Measurements from ENCODE around the gene TNRC6B.

TNRC6B gene

DNA sequence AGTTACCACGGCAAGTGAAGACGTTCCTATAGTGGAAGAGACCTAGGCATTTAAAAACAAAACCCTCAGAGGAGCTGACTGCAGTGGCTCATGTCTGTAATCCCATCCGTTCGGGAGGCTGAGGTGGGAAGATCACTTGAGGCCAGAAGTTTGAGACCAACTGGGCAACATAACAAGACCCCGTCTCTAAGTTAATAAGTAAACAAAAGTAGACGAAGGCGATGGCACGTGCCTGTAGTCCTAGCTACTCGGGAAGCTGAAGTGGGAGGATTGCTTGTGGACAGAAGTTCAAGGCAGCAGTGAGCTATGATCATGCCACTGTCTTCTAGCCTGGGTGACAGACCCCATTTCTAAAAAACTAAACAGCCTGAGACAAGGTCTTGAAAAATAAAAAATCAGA, 164.8 kb downstream of the TNRC6B start:
- Histone ChIP-seq H3K9me3 (ENCODE audit: insufficient read depth, low read length) (no peaks in the 10 kb centered on the region), H2AFZ (ENCODE audit: low read depth, low read length) (no peak overlapping the region), H3K36me3 (replicated peaks; ENCODE audit: low read depth, low read length) (peaks cover 5% of the 10 kb centered on the region), H3K4me2 (ENCODE audit: low read length) (no peak overlapping the region), H4K20me1 (ENCODE audit: insufficient read depth, low read length) (no peaks in the 10 kb centered on the region), H3K79me2 (ENCODE audit: low read length) (peaks cover 18% of the 10 kb centered on the region), H3K27me3 (ENCODE audit: low read depth, low read length) (peaks cover 13% of the 10 kb centered on the region; the same call in 1 of the 2 replicates), H3K4me3 (ENCODE audit: low read length) (no peak overlapping the region), H3K27ac (ENCODE audit: low read length) (no peak overlapping the region), H3K4me1 (ENCODE audit: low read length) (peaks cover 12% of the 10 kb centered on the region), H3K9ac (ENCODE audit: low read length) (no peak overlapping the region)
- TF ChIP-seq, protein P1, sequence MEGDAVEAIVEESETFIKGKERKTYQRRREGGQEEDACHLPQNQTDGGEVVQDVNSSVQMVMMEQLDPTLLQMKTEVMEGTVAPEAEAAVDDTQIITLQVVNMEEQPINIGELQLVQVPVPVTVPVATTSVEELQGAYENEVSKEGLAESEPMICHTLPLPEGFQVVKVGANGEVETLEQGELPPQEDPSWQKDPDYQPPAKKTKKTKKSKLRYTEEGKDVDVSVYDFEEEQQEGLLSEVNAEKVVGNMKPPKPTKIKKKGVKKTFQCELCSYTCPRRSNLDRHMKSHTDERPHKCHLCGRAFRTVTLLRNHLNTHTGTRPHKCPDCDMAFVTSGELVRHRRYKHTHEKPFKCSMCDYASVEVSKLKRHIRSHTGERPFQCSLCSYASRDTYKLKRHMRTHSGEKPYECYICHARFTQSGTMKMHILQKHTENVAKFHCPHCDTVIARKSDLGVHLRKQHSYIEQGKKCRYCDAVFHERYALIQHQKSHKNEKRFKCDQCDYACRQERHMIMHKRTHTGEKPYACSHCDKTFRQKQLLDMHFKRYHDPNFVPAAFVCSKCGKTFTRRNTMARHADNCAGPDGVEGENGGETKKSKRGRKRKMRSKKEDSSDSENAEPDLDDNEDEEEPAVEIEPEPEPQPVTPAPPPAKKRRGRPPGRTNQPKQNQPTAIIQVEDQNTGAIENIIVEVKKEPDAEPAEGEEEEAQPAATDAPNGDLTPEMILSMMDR (IDR thresholded peaks at IDR 0.05; ENCODE audit: low read depth, low read length) = no peak
- TF ChIP-seq EZH2phosphoT487 (IDR thresholded peaks at IDR 0.05; ENCODE audit: low read depth) = no peak

DNA sequence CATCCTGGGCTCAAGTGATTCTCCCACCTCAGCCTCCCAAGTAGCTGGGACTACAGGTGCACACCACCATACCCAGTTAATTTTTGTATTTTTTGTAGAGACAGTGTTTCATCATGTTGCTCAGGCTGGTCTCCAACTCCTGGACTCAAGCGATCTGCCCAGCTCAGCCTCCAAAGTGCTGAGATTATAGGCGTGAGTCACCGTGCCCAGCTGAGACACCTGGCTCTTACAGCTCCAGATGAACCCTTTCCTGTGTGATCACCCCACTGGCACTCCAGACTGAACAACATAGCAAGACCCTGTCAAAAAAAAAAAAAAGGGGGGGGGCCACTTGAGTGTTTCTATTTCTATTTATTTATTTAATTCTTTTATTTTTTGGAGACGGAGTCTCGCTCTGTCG, 167.5 kb downstream of the TNRC6B start:
- TF ChIP-seq EZH2phosphoT487 (IDR thresholded peaks at IDR 0.05; ENCODE audit: low read depth) = no peak
- TF ChIP-seq, protein P1 (IDR thresholded peaks at IDR 0.05; ENCODE audit: low read depth, low read length) = no peak
- Histone ChIP-seq H3K27me3 (ENCODE audit: low read depth, low read length) (no peaks in the 10 kb centered on the region), H3K36me3 (replicated peaks; ENCODE audit: low read depth, low read length) (peaks cover 12% of the 10 kb centered on the region), H3K9ac (ENCODE audit: low read length) (peak overlapping the region; percentile 85), H3K4me3 (ENCODE audit: low read length) (peak overlapping the region; percentile 91), H3K4me1 (ENCODE audit: low read length) (peaks cover 15% of the 10 kb centered on the region), H2AFZ (ENCODE audit: low read depth, low read length) (no peak overlapping the region), H3K4me2 (ENCODE audit: low read length) (peak overlapping the region; percentile 85), H3K9me3 (ENCODE audit: insufficient read depth, low read length) (no peaks in the 10 kb centered on the region), H4K20me1 (ENCODE audit: insufficient read depth, low read length) (no peaks in the 10 kb centered on the region; the same call in 1 of the 2 replicates), H3K79me2 (ENCODE audit: low read length) (peaks cover 43% of the 10 kb centered on the region), H3K27ac (ENCODE audit: low read length) (peak overlapping the region; percentile 84)

DNA sequence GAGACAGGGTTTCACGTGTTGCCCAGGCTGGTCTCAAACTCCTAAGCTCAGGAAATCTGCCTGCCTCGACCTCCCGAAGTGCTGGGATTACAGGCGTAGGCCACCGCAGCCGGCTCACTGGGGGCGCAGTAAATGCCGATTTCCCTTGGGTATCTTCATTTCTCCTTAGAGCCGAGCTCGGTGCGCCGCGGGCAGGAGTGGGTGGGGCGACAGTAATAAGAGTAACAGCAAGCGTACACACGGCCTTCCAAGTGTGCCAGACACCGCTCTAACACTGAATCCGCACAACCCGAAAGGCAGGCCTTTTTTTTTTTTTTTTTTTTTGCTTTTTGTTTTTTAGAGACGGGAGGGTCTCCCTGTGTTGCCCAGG, 168.1 kb downstream of the TNRC6B start:
- peak overlapping the region; percentile 85 for H3K9ac ChIP-seq (ENCODE audit: low read length)
- H3K79me2 ChIP-seq (ENCODE audit: low read length) = peaks cover 43% of the 10 kb centered on the region
- peak overlapping the region; percentile 53; the same call in 1 of the 2 replicates for H2AFZ ChIP-seq (ENCODE audit: low read depth, low read length)
- H3K9me3 ChIP-seq (ENCODE audit: insufficient read depth, low read length) = no peaks in the 10 kb centered on the region
- peaks cover 15% of the 10 kb centered on the region for H3K4me1 ChIP-seq (ENCODE audit: low read length)
- H3K36me3 ChIP-seq (replicated peaks; ENCODE audit: low read depth, low read length) = peaks cover 17% of the 10 kb centered on the region
- no peaks in the 10 kb centered on the region; the same call in 1 of the 2 replicates for H4K20me1 ChIP-seq (ENCODE audit: insufficient read depth, low read length)
- H3K27ac ChIP-seq (ENCODE audit: low read length) = peak overlapping the region; percentile 84
- TF ChIP-seq, protein P1 (IDR thresholded peaks at IDR 0.05; ENCODE audit: low read depth, low read length) = no peak
- no peak for TF ChIP-seq EZH2phosphoT487 (IDR thresholded peaks at IDR 0.05; ENCODE audit: low read depth)
- H3K4me2 ChIP-seq (ENCODE audit: low read length) = peak overlapping the region; percentile 85
- H3K4me3 ChIP-seq (ENCODE audit: low read length) = peak overlapping the region; percentile 91
- no peaks in the 10 kb centered on the region for H3K27me3 ChIP-seq (ENCODE audit: low read depth, low read length)

DNA sequence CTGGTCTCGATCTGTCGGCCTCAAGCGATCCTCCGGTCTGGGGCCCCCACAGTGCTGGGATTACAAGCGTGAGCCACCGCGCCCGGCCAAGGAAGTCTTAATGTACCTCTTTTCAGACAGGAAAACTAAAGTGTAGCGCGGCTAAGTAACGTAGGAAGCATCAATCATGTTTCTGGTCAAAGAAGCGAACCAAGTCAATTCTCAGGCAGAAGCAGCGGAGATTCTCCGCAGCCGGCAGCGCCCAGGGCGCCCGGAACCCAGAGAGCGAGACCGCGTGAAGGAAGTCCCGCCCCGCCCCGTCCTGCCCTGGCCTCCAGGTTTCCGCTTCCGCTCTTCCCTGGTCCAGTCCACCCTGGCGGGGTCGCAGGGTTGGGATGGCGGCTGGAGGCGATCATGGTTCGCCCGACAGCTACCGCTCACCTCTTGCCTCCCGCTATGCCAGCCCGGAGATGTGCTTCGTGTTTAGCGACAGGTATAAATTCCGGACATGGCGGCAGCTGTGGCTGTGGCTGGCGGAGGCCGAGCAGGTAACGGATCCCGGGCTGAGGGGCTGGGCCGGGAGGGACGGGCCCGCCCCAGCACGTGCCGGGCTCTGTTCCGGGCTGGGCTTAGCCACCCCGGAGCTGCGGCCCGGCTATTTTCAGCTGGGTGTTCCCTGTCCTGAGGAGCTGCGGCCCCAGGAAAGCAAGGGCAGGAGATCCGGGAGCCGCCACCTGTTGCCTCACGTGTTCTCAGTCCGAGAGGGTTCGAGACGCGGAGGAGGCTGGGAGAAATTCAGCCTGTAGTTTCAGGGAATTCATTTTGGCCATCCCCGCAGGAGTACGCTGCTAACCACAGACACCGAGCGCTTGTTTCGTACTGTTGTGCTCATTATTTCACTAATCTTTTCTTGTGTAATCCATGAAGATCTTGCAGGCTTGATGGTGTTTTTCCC, 168.7 kb downstream of the TNRC6B start, which contains the start of gene ADSL:
Gene ADSL, plus strand, starts transcription at position 316 of the 934 bp plus-strand sequence. Its CDS starts 59 bp downstream, at position 375.
- Histone ChIP-seq H3K4me1 (ENCODE audit: low read length) (peaks cover 15% of the 10 kb centered on the region), H3K27ac (ENCODE audit: low read length) (peak within 1 kb of the TSS; percentile 84), H2AFZ (ENCODE audit: low read depth, low read length) (peak within 1 kb of the TSS; percentile 82; the same call in 1 of the 2 replicates), H3K4me2 (ENCODE audit: low read length) (peak within 1 kb of the TSS; percentile 85), H3K36me3 (replicated peaks; ENCODE audit: low read depth, low read length) (peaks cover 20% of the 10 kb centered on the region), H3K4me3 (ENCODE audit: low read length) (peak within 1 kb of the TSS; percentile 91), H4K20me1 (ENCODE audit: insufficient read depth, low read length) (no peaks in the 10 kb centered on the region; the same call in 1 of the 2 replicates), H3K9me3 (ENCODE audit: insufficient read depth, low read length) (no peaks in the 10 kb centered on the region), H3K9ac (ENCODE audit: low read length) (peak within 1 kb of the TSS; percentile 85), H3K79me2 (ENCODE audit: low read length) (peaks cover 45% of the 10 kb centered on the region), H3K27me3 (ENCODE audit: low read depth, low read length) (no peaks in the 10 kb centered on the region)
- TF ChIP-seq, protein P1 (IDR thresholded peaks at IDR 0.05; ENCODE audit: low read depth, low read length) = no peak
- TF ChIP-seq EZH2phosphoT487 (IDR thresholded peaks at IDR 0.05; ENCODE audit: low read depth) = no peak
